Mucosa of descending colon (tissue), 3 donors: ENCODE results near the gene DUS2. TPM values are rescaled to one million over a fixed set of nuclear protein-coding genes. Genes with fewer than 3 reads are reported as not detected.
A peak's percentile ranks its signal among the peaks of the same experiment; 100 is the strongest.
"Not testable (repeated sequence)": the region's sequence is repeated elsewhere in the genome, so short reads cannot be mapped to it uniquely, and the experiment has no call there.

Experiments
- ATAC-seq: fragments of 200-7000 bp; cut with Tn5 transposase; one replicate; pipeline ENCODE4 v1.9.1; 2020; ENCODE audit warnings: mild to moderate bottlenecking, moderate library complexity
- DNase-seq, 3 donors: peaks; one replicate each; pipeline ENCODE4 v3.0.0-alpha.2; 2020
- H3K36me3 ChIP-seq: fragments of 200-600 bp; one replicate; pipeline ENCODE4 v1.8.0; 2021; ENCODE audit warnings: low read depth, mild to moderate bottlenecking
- H3K4me1 ChIP-seq: fragments of 200-600 bp; one replicate; pipeline ENCODE4 v1.8.0; 2021; ENCODE audit warnings: low read depth, mild to moderate bottlenecking
- H3K4me3 ChIP-seq: fragments of 200-600 bp; one replicate; pipeline ENCODE4 v1.8.0; 2021; ENCODE audit warnings: mild to moderate bottlenecking
- H3K9me3 ChIP-seq: fragments of 200-600 bp; one replicate; pipeline ENCODE4 v1.8.0; 2021; ENCODE audit warnings: mild to moderate bottlenecking
- CTCF ChIP-seq: fragments of 200-600 bp; IDR thresholded peaks from one replicate; pipeline ENCODE4 v1.8.0; 2022; ENCODE audit warnings: antibody characterized with exemption, mild to moderate bottlenecking
- intact Hi-C, 2 donors: fragments of 100-400 bp; cut with DNase I in 1 of 2; cut with micrococcal nuclease in 1 of 2; formaldehyde crosslinking; loops; one replicate each; pipeline versions ENCODE4 v1.11.0 to v1.11.1; 2022; cut with DNase I, micrococcal nuclease
- total RNA-seq, 3 donors: library from RNA; stranded (reverse); fragmentation: NEBNext Ultra II Directional in 2 of 3; extraction: Animal tissue kit (Norgen Biotek cat#: 25700) in 2 of 3; gene quantifications; one replicate each; pipeline versions ENCODE4 v1.2.1 to v1.2.4, GENCODE V29; 2021 to 2023
- donor health status: DM: no; HTN: no; CAD: no; lungs with moderate emphysema.
- donor health status: DM: no; HTN: no; CAD: no.
- donor health status: DM: no; HTN: yes; CAD: no.

DUS2 gene
- total RNA-seq, 3 donors from 2014 or later: 11.6 to 13.5 (median 12.6) TPM

GRCh38 chr16:68090533-68090932 lies 67.4 kb downstream of the DUS2 start:
- no peak for ATAC-seq
- TF ChIP-seq CTCF: no peak
- H3K4me3 ChIP-seq: no peak overlapping the region
- intact Hi-C loops: no loop called here
- no peaks in the 10 kb centered on the region for H3K9me3 ChIP-seq
- no peak for DNase-seq
- no peaks in the 10 kb centered on the region for H3K36me3 ChIP-seq
- H3K4me1 ChIP-seq: peaks cover 29% of the 10 kb centered on the region

GRCh38 chr16:68091380-68092261 lies 68.5 kb downstream of the DUS2 start:
- DNase-seq (no peak), ATAC-seq (peak; percentile 44)
- Histone ChIP-seq H3K4me3 (no peak overlapping the region), H3K4me1 (peaks cover 29% of the 10 kb centered on the region), H3K9me3 (no peaks in the 10 kb centered on the region), H3K36me3 (no peaks in the 10 kb centered on the region)
- no peak for TF ChIP-seq CTCF
- intact Hi-C loops: no loop called here

GRCh38 chr16:68092275-68092674 lies 69.2 kb downstream of the DUS2 start:
- intact Hi-C loops, H3K36me3 ChIP-seq, DNase-seq, ATAC-seq, H3K9me3 ChIP-seq, H3K4me3 ChIP-seq: not testable (repeated sequence)
- H3K4me1 ChIP-seq: peaks cover 23% of the 10 kb centered on the region

- H3K9me3 ChIP-seq: no peaks in the 10 kb centered on the region
- intact Hi-C loops: no loop called here
- H3K4me3 ChIP-seq: no peak overlapping the region
- no peak for TF ChIP-seq CTCF
- ATAC-seq (no peak), DNase-seq (no peak)
- no peaks in the 10 kb centered on the region for H3K36me3 ChIP-seq
- peaks cover 17% of the 10 kb centered on the region for H3K4me1 ChIP-seq
These were observed 70.9 kb downstream of the DUS2 start for GRCh38 chr16:68093816-68094613.

GRCh38 chr16:68094614-68094934 lies 71.5 kb downstream of the DUS2 start:
- no peak overlapping the region for H3K4me3 ChIP-seq
- intact Hi-C loops: no loop called here
- H3K36me3 ChIP-seq: no peaks in the 10 kb centered on the region
- no peak for TF ChIP-seq CTCF
- ATAC-seq (no peak), DNase-seq (no peak)
- peaks cover 17% of the 10 kb centered on the region for H3K4me1 ChIP-seq
- H3K9me3 ChIP-seq: no peaks in the 10 kb centered on the region

GRCh38 chr16:68096491-68096890 lies 73.4 kb downstream of the DUS2 start:
- TF ChIP-seq CTCF: no peak
- ATAC-seq (no peak), DNase-seq (no peak)
- no peaks in the 10 kb centered on the region for H3K36me3 ChIP-seq
- intact Hi-C loops: no loop called here
- no peak overlapping the region for H3K4me3 ChIP-seq
- peaks cover 8% of the 10 kb centered on the region for H3K4me1 ChIP-seq
- no peaks in the 10 kb centered on the region for H3K9me3 ChIP-seq
